Measurements from ENCODE around the gene PLA2G4F. TPM values are rescaled to one million over a fixed set of nuclear protein-coding genes. Genes with fewer than 3 reads are reported as not detected.

The PLA2G4F gene
- total and polyA plus RNA-seq, 7 donors, result 0.20 to 5.3 (median 1.9) TPM

DNA sequence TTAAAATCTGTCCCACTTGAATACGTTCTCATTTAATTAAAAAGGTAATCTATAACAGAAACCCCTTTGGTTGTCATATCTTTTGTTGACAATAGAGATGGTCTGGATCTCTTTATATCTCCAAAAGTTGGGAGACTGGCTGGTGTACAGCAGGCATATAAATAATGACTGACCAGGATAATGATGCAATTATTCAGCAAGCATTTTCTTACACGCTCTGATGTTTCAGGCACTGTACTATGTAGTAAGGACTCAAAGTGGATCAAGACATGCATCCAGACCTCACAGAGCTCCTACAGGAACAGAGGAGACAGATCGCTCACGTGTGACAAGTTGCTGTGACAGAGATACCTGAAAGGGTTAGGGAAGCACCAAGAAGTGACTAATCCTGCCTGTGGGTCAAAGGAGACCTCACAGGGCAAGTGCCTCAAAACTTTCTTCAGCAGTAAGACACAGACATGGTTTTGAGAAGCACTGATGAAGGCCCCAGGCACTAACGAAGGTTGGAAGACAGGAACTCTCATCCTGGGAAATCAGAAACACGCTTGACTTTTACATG is 26.0 kb upstream of the PLA2G4F start:
- no peaks in the 10 kb centered on the region for H3K4me1 ChIP-seq
- 90 to 92% (median 91%) methylated on average over 6 of the region's 6 CpGs for WGBS, 3 donors
- no peak overlapping the region for H3K27ac ChIP-seq
- TF ChIP-seq, protein P1, sequence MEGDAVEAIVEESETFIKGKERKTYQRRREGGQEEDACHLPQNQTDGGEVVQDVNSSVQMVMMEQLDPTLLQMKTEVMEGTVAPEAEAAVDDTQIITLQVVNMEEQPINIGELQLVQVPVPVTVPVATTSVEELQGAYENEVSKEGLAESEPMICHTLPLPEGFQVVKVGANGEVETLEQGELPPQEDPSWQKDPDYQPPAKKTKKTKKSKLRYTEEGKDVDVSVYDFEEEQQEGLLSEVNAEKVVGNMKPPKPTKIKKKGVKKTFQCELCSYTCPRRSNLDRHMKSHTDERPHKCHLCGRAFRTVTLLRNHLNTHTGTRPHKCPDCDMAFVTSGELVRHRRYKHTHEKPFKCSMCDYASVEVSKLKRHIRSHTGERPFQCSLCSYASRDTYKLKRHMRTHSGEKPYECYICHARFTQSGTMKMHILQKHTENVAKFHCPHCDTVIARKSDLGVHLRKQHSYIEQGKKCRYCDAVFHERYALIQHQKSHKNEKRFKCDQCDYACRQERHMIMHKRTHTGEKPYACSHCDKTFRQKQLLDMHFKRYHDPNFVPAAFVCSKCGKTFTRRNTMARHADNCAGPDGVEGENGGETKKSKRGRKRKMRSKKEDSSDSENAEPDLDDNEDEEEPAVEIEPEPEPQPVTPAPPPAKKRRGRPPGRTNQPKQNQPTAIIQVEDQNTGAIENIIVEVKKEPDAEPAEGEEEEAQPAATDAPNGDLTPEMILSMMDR (IDR thresholded peaks at IDR 0.05), result no peak
- no peaks in the 10 kb centered on the region for H3K27me3 ChIP-seq (ENCODE audit: insufficient read depth in 3 of 3, low read length in 2 of 3)
- no peak for DNase-seq
- H3K9me3 ChIP-seq, result no peaks in the 10 kb centered on the region
- H3K36me3 ChIP-seq (ENCODE audit: insufficient read depth in 1 of 2, low read depth in 1 of 2), result peaks cover 5 to 97% of the 10 kb centered on the region in 2 donors
- no peak for ATAC-seq
- H3K4me3 ChIP-seq, result no peak overlapping the region
- intact Hi-C loops (cut with DNase I), result no loop called here

DNA sequence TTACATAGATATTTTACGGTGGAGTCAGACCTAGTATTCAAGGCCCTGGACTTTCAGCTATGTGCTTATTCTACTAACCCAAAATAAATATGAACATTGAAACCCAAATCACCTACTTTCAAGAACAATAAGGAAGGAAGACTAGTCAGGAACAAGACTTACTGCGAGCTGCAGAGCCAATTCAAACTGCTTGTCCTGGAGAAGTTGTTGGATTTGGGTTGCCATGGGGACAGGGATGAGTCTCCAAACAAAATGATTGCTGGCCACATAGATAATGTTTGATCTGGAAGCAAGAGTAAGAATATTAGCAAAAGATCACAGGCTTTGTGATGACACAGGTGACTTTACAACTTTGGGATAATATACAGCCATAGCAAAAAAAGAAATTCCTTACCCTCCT is 21.6 kb upstream of the PLA2G4F start:
- Histone ChIP-seq H3K4me3 (no peak overlapping the region), H3K27me3 (ENCODE audit: insufficient read depth in 3 of 3, low read length in 2 of 3) (no peaks in the 10 kb centered on the region), H3K27ac (no peak overlapping the region), H3K4me1 (no peaks in the 10 kb centered on the region), H3K9me3 (no peaks in the 10 kb centered on the region), H3K36me3 (ENCODE audit: insufficient read depth in 1 of 2, low read depth in 1 of 2) (peaks cover 7 to 97% of the 10 kb centered on the region in 2 donors)
- intact Hi-C loops (cut with DNase I), result no loop called here
- TF ChIP-seq, protein P1 (IDR thresholded peaks at IDR 0.05), result no peak
- 87 to 92% (median 89%) methylated on average over 2 of the region's 2 CpGs for WGBS, 3 donors
- DNase-seq (no peak), ATAC-seq (no peak)

GRCh38 chr15:42175671-42176070 is 19.2 kb upstream of the PLA2G4F start:
- intact Hi-C loops (cut with DNase I), result no loop called here
- H3K27ac ChIP-seq, result no peak overlapping the region
- H3K27me3 ChIP-seq (ENCODE audit: insufficient read depth in 3 of 3, low read length in 2 of 3), result no peaks in the 10 kb centered on the region
- ATAC-seq (no peak), DNase-seq (no peak)
- no peaks in the 10 kb centered on the region for H3K4me1 ChIP-seq
- no peaks in the 10 kb centered on the region for H3K9me3 ChIP-seq
- TF ChIP-seq, protein P1 (IDR thresholded peaks at IDR 0.05), result no peak
- WGBS, 3 donors, result 78 to 80% (median 80%) methylated on average over 5 of the region's 5 CpGs
- peaks cover 7 to 97% of the 10 kb centered on the region in 2 donors for H3K36me3 ChIP-seq (ENCODE audit: insufficient read depth in 1 of 2, low read depth in 1 of 2)
- H3K4me3 ChIP-seq, result no peak overlapping the region

DNA sequence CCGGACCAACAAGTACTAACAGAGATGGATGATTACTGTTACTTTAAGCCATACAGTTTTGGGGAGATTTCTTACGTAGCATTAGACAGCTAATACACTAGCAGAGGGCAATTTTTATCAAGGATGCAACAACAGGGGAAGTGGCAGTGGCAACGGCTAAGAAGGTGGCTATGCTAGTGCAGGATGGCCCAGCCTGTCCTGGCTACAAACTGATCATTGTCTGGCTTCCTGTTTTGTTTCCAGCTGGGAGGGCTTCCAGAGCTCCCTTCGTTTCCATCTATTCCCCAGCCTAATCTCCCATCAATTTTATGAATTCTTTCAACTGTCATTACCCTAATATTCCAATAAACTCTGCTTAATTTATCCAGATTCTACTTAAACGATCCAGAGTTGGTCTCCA is 16.0 kb upstream of the PLA2G4F start:
- H3K4me1 ChIP-seq, result no peaks in the 10 kb centered on the region
- H3K4me3 ChIP-seq, result no peak overlapping the region
- H3K9me3 ChIP-seq, result no peaks in the 10 kb centered on the region
- DNase-seq (no peak), ATAC-seq (no peak)
- TF ChIP-seq, protein P1 (IDR thresholded peaks at IDR 0.05), result no peak
- H3K36me3 ChIP-seq (ENCODE audit: insufficient read depth in 1 of 2, low read depth in 1 of 2), result peaks cover 6 to 99% of the 10 kb centered on the region in 2 donors
- intact Hi-C loops (cut with DNase I), result no loop called here
- no peaks in the 10 kb centered on the region for H3K27me3 ChIP-seq (ENCODE audit: insufficient read depth in 3 of 3, low read length in 2 of 3)
- H3K27ac ChIP-seq, result no peak overlapping the region
- WGBS, 3 donors, result 77 to 85% (median 79%) methylated on average over 5 of the region's 5 CpGs

- Histone ChIP-seq H3K4me1 (no peaks in the 10 kb centered on the region), H3K9me3 (no peaks in the 10 kb centered on the region), H3K27me3 (ENCODE audit: insufficient read depth in 3 of 3, low read length in 2 of 3) (no peaks in the 10 kb centered on the region), H3K4me3 (no peak overlapping the region), H3K27ac (no peak overlapping the region), H3K36me3 (ENCODE audit: insufficient read depth in 1 of 2, low read depth in 1 of 2) (peaks cover 6 to 99% of the 10 kb centered on the region in 2 donors)
- DNase-seq (no peak), ATAC-seq (no peak)
- WGBS, 3 donors, result 84 to 95% (median 86%) methylated on average over 1 of the region's 1 CpG
- intact Hi-C loops (cut with DNase I), result no loop called here
- TF ChIP-seq, protein P1 (IDR thresholded peaks at IDR 0.05), result no peak
Measured at GRCh38 chr15:42171795-42172194, 15.4 kb upstream of the PLA2G4F start.

Measured in psoas muscle (tissue), 8 donors.